Heart left ventricle (tissue), 16 donors: ENCODE measurements around the gene NPBWR2. TPM values are rescaled to one million over a fixed set of nuclear protein-coding genes. Genes with fewer than 3 reads are reported as not detected.
A peak's percentile ranks its signal among the peaks of the same experiment; 100 is the strongest.

Source experiments
- ATAC-seq, 4 donors: fragments of 200-7000 bp; cut with Tn5 transposase; one replicate each; pipeline ENCODE4 v1.9.1; 2020 to 2022; ENCODE audit warnings: moderate library complexity in 4 of 4, mild to moderate bottlenecking in 3 of 4, moderate number of reproducible peaks in 1 of 4
- DNase-seq, 5 donors: peaks; one replicate each; pipeline ENCODE4 v3.0.0-alpha.2; 2020
- H3K27ac ChIP-seq, 12 donors: fragments of 200-600 bp; sonication (generic) in 4 of 12; one replicate each; pipeline versions ENCODE4 v1.5.0 to v1.8.0; 2016 to 2022; ENCODE audit warnings: mild to moderate bottlenecking in 2 of 12
- H3K27me3 ChIP-seq, 9 donors: fragments of 200-600 bp; sonication (generic) in 2 of 9; one replicate each; pipeline versions ENCODE4 v1.5.1 to v1.8.0; 2016 to 2022; ENCODE audit warnings: mild to moderate bottlenecking in 3 of 9
- H3K36me3 ChIP-seq, 9 donors: fragments of 200-600 bp; sonication (generic) in 2 of 9; one replicate each; pipeline versions ENCODE4 v1.5.0 to v1.8.0; 2018 to 2022; ENCODE audit warnings: mild to moderate bottlenecking in 2 of 9
- H3K4me1 ChIP-seq, 12 donors: fragments of 200-600 bp; sonication (generic) in 4 of 12; one replicate each; pipeline versions ENCODE4 v1.5.0 to v1.8.0; 2016 to 2022; ENCODE audit warnings: mild to moderate bottlenecking in 3 of 12
- H3K4me3 ChIP-seq, 12 donors: fragments of 200-600 bp; sonication (generic) in 4 of 12; one replicate each; pipeline versions ENCODE4 v1.5.0 to v1.8.0; 2017 to 2022; ENCODE audit warnings: mild to moderate bottlenecking in 9 of 12, moderate library complexity in 4 of 12
- H3K9me3 ChIP-seq, 12 donors: fragments of 200-600 bp; sonication (generic) in 4 of 12; one replicate each; pipeline versions ENCODE4 v1.5.0 to v1.8.0; 2016 to 2022; ENCODE audit warnings: mild to moderate bottlenecking in 1 of 12
- POLR2A ChIP-seq, 2 donors: fragments of 450-650 bp; IDR thresholded peaks; one replicate each; pipeline ENCODE4 v1.6.1; 2017; ENCODE audit warnings: antibody characterized with exemption in 2 of 2, mild to moderate bottlenecking in 2 of 2, moderate library complexity in 2 of 2
- WGBS, 4 donors: extraction: QIAGEN DNeasy Blood & Tissue Kit in 2 of 4; methylation state at CpG; one replicate each; pipeline versions ENCODE4 v1.1.5 to v1.1.7; 2013 to 2018; 5-methylcytosine and 5-hydroxymethylcytosine counted together
- intact Hi-C, 10 donors: fragments of 100-400 bp; cut with DNase I; formaldehyde crosslinking; loops; one replicate each; pipeline versions ENCODE4 v1.11.1 to v1.14.2; 2022
- polyA plus RNA-seq, 2 donors: library from polyadenylated mRNA; stranded (reverse); fragments of 200-250 nt; gene quantifications; one replicate each; pipeline ENCODE4 v1.2.3, GENCODE V29; 2013
- total RNA-seq, 9 donors: library from RNA; depleted of rRNA in 2 of 9; stranded (reverse); fragments of >200 nt in 2 of 9; fragmentation: NEBNext Ultra II Directional in 3 of 9; extraction: Animal tissue kit (Norgen Biotek cat#: 25700) in 3 of 9; gene quantifications; one replicate each; pipeline versions ENCODE4 v1.1.0 to v1.2.4, GENCODE V29; 2016 to 2023
- TF ChIP-seq, protein P1 (sequence below), 12 donors: fragments of 200-600 bp; sonication (generic) in 4 of 12; IDR thresholded peaks; one replicate each; pipeline versions ENCODE4 v1.5.0 to v1.8.0; 2018 to 2022; ENCODE audit warnings: antibody characterized with exemption in 12 of 12, mild to moderate bottlenecking in 5 of 12
- donor health status: ischemic (EF 13 %, LVEDD 7.1; RV severe dilation, severe dysfunction).
- donor health status: healthy with polysubstance abuse.
- donor health status: DM: no; HTN: yes; CAD: no.
- donor health status: DM: no; HTN: no; CAD: no.
- donor health status: ischemic (EF 25% LVEDD 6.9; RV normal size, moderate dysfunction).
- donor health status: ischemic (EF 25% LVEDD 5.7; RV mildly dilated, moderate dysfunction).
- donor health status: healthy.
- donor health status: DM: yes; HTN: yes; CAD: no.
- donor health status: ischemic (EF 35%, LVEDD 5.7; RV mildly dilated, moderate dysfunction).
- donor health status: nonischemic (EF 11% LVEDD 7.7; RV severe dilation, severe dysfunction).
- donor health status: DM: yes; HTN: yes; CAD: no.
- donor health status: PGD.
- donor health status: ischemic (EF 29% LVEDD 5.4; RV normal size, mild dysfunction).
- donor health status: nonischemic (EF 23%, LVEDD 6.1; RV moderate dilation, normal function).

The NPBWR2 gene
- total and polyA plus RNA-seq, 11 donors, result not detected

DNA sequence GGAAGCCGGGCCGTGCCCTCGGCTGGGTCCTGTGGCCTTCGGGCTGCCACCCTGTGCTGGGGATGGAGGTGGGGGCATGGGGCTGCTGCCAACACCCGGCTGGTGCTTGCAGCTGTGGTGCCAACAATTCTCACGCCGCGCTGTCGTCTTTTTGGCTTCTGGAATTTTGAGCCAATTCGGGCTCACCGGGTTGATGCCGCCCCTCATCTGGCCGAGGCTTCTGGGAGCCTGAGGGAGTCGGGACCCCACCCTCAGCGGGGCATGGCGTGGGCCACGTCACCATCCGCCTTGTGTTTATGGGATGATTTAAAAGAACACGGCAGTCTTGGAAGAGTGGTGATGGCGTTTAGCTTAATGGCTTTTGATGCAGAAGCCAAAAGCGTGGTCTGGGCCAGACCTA is 8.7 kb upstream of the NPBWR2 start:
- DNase-seq (peak in 2 of 5 donors; percentile 12 to 13), ATAC-seq (no peak)
- no peaks in the 10 kb centered on the region for H3K36me3 ChIP-seq
- H3K27ac ChIP-seq, result no peak overlapping the region
- no peak overlapping the region for H3K4me3 ChIP-seq
- 82 to 88% (median 88%) methylated on average over 21 of the region's 21 CpGs for WGBS, 4 donors
- no peaks in the 10 kb centered on the region for H3K9me3 ChIP-seq
- H3K27me3 ChIP-seq, result peaks cover 0 to 5% (median 3%) of the 10 kb centered on the region in 9 donors
- TF ChIP-seq POLR2A (IDR thresholded peaks at IDR 0.05), result no peak
- TF ChIP-seq, protein P1, sequence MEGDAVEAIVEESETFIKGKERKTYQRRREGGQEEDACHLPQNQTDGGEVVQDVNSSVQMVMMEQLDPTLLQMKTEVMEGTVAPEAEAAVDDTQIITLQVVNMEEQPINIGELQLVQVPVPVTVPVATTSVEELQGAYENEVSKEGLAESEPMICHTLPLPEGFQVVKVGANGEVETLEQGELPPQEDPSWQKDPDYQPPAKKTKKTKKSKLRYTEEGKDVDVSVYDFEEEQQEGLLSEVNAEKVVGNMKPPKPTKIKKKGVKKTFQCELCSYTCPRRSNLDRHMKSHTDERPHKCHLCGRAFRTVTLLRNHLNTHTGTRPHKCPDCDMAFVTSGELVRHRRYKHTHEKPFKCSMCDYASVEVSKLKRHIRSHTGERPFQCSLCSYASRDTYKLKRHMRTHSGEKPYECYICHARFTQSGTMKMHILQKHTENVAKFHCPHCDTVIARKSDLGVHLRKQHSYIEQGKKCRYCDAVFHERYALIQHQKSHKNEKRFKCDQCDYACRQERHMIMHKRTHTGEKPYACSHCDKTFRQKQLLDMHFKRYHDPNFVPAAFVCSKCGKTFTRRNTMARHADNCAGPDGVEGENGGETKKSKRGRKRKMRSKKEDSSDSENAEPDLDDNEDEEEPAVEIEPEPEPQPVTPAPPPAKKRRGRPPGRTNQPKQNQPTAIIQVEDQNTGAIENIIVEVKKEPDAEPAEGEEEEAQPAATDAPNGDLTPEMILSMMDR (IDR thresholded peaks at IDR 0.05), result no peak
- intact Hi-C loops, result loop anchor here in 3 of 10 donors (10.0 kb wide), 1 partner anchor 81 kb away; the partner anchor contains the start of gene C20orf204 (in 3 of the 3)
- peaks cover 0 to 9% (median 0%) of the 10 kb centered on the region in 12 donors for H3K4me1 ChIP-seq

DNA sequence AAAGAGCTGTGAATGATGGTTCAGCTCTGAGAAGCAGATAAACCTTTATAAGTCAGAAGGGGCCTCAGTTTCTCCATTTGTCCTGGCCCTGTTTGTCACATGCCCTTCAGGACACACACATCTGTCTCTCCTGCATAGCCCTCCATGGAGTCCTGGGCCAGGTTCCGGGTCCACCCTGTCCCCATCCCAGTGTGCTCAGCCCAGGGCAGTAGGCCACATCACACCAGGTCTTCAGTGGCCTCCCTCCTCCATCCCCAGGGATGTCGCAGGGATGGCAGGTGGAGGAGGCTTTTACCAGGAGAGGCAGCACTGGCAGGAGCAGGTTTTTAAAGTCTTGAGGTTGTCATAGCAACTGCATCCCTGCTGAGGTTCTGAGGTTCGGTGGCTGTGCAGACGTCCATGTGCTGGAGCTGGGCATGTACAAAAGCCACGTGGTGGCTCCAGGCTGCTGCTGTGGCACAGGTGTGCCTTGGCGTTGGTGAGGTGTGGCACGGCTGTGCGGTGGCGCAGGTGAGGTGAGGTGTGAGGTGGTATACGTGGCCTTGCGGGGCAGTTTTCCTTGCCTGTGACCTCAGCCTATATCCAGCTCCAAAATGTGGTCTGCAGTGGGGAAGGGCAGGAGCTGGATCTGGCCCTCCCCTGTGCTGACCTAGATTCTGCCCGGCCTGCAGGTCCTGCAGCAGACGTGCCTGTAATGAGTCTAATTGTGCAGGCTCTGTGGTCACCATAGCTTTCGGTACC is 8.0 kb upstream of the NPBWR2 start:
- intact Hi-C loops, result loop anchor here in 3 of 10 donors (10.0 kb wide), 1 partner anchor 81 kb away; the partner anchor contains the start of gene C20orf204 (in 3 of the 3)
- WGBS, 4 donors, result 72 to 77% (median 73%) methylated on average over 13 to 14 of the region's 14 CpGs

DNA sequence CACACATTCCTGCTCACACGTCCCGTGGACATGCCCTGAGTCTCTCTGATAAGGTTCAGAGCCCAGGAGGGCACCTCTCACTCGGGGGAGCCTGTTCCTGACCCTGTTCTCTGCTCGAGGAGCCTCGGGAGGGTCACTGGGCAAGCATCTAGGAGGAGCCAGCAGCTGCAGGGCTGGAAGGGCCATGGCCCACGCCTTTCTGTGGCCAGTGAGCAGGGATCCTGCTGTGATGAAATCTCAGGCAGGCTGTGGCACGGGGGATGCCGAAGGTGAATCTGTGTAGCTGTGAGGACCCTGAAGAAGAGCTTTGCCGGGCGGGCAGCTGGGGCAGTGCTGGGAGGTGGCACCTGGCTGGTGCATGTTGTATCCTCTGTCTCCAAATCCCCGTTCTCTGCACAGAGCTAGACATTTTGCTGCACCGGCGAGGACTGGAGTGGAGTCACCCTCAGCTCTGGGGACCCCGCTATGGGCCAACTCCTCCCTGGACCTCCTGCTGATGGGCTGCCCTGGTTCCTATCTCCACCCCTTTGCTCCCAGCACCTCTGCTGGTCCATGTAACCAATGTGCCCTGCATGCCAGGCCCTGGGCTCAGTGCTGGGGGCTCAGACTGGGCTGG is 7.1 kb upstream of the NPBWR2 start:
- ATAC-seq (no peak), DNase-seq (peak in 1 of 5 donors; percentile 12)
- H3K36me3 ChIP-seq, result no peaks in the 10 kb centered on the region
- H3K27ac ChIP-seq, result no peak overlapping the region
- 71 to 82% (median 74%) methylated on average over 14 of the region's 14 CpGs for WGBS, 4 donors
- H3K4me1 ChIP-seq, result no peaks in the 10 kb centered on the region
- TF ChIP-seq, protein P1 (IDR thresholded peaks at IDR 0.05), result no peak
- TF ChIP-seq POLR2A (IDR thresholded peaks at IDR 0.05), result no peak
- H3K4me3 ChIP-seq, result no peak overlapping the region
- H3K27me3 ChIP-seq, result no peaks in the 10 kb centered on the region
- H3K9me3 ChIP-seq, result no peaks in the 10 kb centered on the region
- intact Hi-C loops, result loop anchor here in 3 of 10 donors (10.0 kb wide), 1 partner anchor 80 kb away; the partner anchor contains the start of gene C20orf204 (in 3 of the 3)

More for the DNA sequence above, 8.0 kb upstream of the NPBWR2 start:
- no peaks in the 10 kb centered on the region for H3K27me3 ChIP-seq
- H3K27ac ChIP-seq, result no peak overlapping the region
- H3K36me3 ChIP-seq, result no peaks in the 10 kb centered on the region
- DNase-seq, result peak in 2 of 5 donors; percentile 11 to 13
- H3K4me1 ChIP-seq, result peaks cover 0 to 4% (median 0%) of the 10 kb centered on the region in 12 donors
- no peaks in the 10 kb centered on the region for H3K9me3 ChIP-seq
- no peak for ATAC-seq
- no peak for TF ChIP-seq POLR2A (IDR thresholded peaks at IDR 0.05)
- TF ChIP-seq, protein P1 (IDR thresholded peaks at IDR 0.05), result no peak
- H3K4me3 ChIP-seq, result no peak overlapping the region

DNA sequence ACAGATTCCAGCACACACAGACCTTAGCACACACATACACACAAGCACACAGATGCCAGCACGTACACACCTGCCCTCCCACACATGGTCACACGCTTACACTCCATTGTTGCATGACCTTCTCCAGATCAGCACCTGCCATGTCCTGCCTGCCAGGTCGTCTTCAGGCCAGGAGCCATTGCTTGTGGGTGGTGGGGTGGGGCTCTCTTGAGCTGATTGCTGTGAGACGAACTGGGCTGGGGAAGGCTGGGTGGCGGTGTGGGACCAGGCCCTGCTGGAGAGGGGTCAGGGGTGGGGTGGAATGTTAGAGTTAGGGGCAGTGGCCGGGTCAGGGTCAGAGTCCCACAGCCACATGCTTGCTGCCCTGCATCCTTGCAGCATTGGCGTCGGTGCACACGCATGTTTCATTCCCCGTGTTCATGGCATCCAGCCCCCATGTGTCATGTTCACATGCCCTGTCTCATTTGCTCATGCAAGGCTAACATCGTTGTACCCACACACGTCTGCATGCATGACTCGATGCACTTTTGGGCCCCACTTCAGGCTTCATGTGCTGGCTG is 6.5 kb upstream of the NPBWR2 start:
- DNase-seq (peak in 2 of 5 donors; percentile 13 to 14), ATAC-seq (no peak)
- TF ChIP-seq, protein P1 (IDR thresholded peaks at IDR 0.05), result no peak
- no peak for TF ChIP-seq POLR2A (IDR thresholded peaks at IDR 0.05)
- whole genome bisulfite sequencing, 4 donors, result 78 to 88% (median 80%) methylated on average over 12 to 13 of the region's 13 CpGs
- Histone ChIP-seq H3K9me3 (no peaks in the 10 kb centered on the region), H3K27me3 (no peaks in the 10 kb centered on the region), H3K4me1 (no peaks in the 10 kb centered on the region), H3K27ac (no peak overlapping the region), H3K4me3 (no peak overlapping the region), H3K36me3 (no peaks in the 10 kb centered on the region)
- intact Hi-C loops, result loop anchor here in 3 of 10 donors (10.0 kb wide), 1 partner anchor 79 kb away; the partner anchor contains the start of gene C20orf204 (in 3 of the 3)
